Caki2 (cell line): ENCODE data around the gene CENPF. TPM values are rescaled to one million over a fixed set of nuclear protein-coding genes. Genes with fewer than 3 reads are reported as not detected.
A peak's percentile ranks its signal among the peaks of the same experiment; 100 is the strongest.
"Not testable (repeated sequence)": the region's sequence is repeated elsewhere in the genome, so short reads cannot be mapped to it uniquely, and the experiment has no call there.

Experiments
- DNase-seq: peaks from one replicate; pipeline ENCODE4 v3.0.0-alpha.2; 2015; ENCODE audit warnings: low read depth
- in situ Hi-C: cut with HindIII; loops from 2 replicates; pipeline ENCODE4 v1.10.0; 2016; ENCODE audit warnings: low sequenced_read_pairs, low pct_unique_long_range_greater_than_20kb, mixed read lengths
- total RNA-seq: library from RNA; depleted of rRNA; stranded (reverse); fragments of >200 nt; shearing (Covaris generic); gene quantifications from 2 replicates; pipeline ENCODE4 v1.2.3, GENCODE V29; 2014; ENCODE audit warnings: low replicate concordance

The CENPF gene
- total RNA-seq, 1 experiment from 2014 or later: 71.0 TPM

GRCh38 chr1:214582289-214582891 is 20.6 kb upstream of the CENPF start:
- in situ Hi-C loops: no loop called here
- DNase-seq: no peak

GRCh38 chr1:214583113-214583512 is 19.9 kb upstream of the CENPF start:
- DNase-seq: no peak
- in situ Hi-C loops: no loop called here

- DNase-seq: no peak
- in situ Hi-C loops: no loop called here
Measured at GRCh38 chr1:214583824-214584554, 19.0 kb upstream of the CENPF start.

GRCh38 chr1:214584805-214585766 is 17.9 kb upstream of the CENPF start:
- DNase-seq: peak; percentile 65
- in situ Hi-C loops: no loop called here

GRCh38 chr1:214586621-214587020 is 16.4 kb upstream of the CENPF start:
- in situ Hi-C loops: no loop called here

GRCh38 chr1:214587165-214587564 is 15.8 kb upstream of the CENPF start:
- in situ Hi-C loops: no loop called here
- no peak for DNase-seq

More at GRCh38 chr1:214586621-214587020, 16.4 kb upstream of the CENPF start:
- DNase-seq: no peak

GRCh38 chr1:214588963-214589597 is 13.9 kb upstream of the CENPF start:
- no peak for DNase-seq
- in situ Hi-C loops: no loop called here

- no peak for DNase-seq
- in situ Hi-C loops: no loop called here
Measured at GRCh38 chr1:214590696-214591095, 12.3 kb upstream of the CENPF start.

GRCh38 chr1:214591918-214592317 is 11.1 kb upstream of the CENPF start:
- DNase-seq, in situ Hi-C loops: not testable (repeated sequence)

- in situ Hi-C loops: no loop called here
- no peak for DNase-seq
Measured at GRCh38 chr1:214593158-214593557, 9.8 kb upstream of the CENPF start.

GRCh38 chr1:214603819-214604252 is 841 bp downstream of the CENPF start:
- in situ Hi-C loops: no loop called here
- DNase-seq: no peak

GRCh38 chr1:214604523-214604922 is 1.5 kb downstream of the CENPF start:
- in situ Hi-C loops: no loop called here
- no peak for DNase-seq

GRCh38 chr1:214605484-214605883 is 2.5 kb downstream of the CENPF start:
- DNase-seq, in situ Hi-C loops: not testable (repeated sequence)

GRCh38 chr1:214605933-214606925 is 3.2 kb downstream of the CENPF start:
- DNase-seq, in situ Hi-C loops: not testable (repeated sequence)

- in situ Hi-C loops: not testable (repeated sequence)
Measured at GRCh38 chr1:214607492-214608215, 4.7 kb downstream of the CENPF start.

GRCh38 chr1:214608216-214608783 is 5.3 kb downstream of the CENPF start:
- DNase-seq, in situ Hi-C loops: not testable (repeated sequence)

More at GRCh38 chr1:214607492-214608215, 4.7 kb downstream of the CENPF start:
- not testable (repeated sequence) for DNase-seq
